HG02678 (cell line): ENCODE results near the gene TMIGD1.
A peak's percentile ranks its signal among the peaks of the same experiment; 100 is the strongest.

Source experiments
- ATAC-seq: cut with Tn5 transposase; IDR thresholded peaks from one replicate; pipeline ENCODE4 v1.9.1; 2021; ENCODE audit warnings: mild to moderate bottlenecking, moderate library complexity; ENCODE audit not compliant: unreplicated experiment

TMIGD1 gene

GRCh38 chr17:30332057-30332542, 1.8 kb downstream of the TMIGD1 start:
- peak; percentile 63 for ATAC-seq

- ATAC-seq: no peak
These were observed 7.0 kb downstream of the TMIGD1 start for GRCh38 chr17:30326809-30327208.

GRCh38 chr17:30324723-30325122, 9.1 kb downstream of the TMIGD1 start:
- no peak for ATAC-seq

- ATAC-seq: no peak
These were observed 9.9 kb downstream of the TMIGD1 start for GRCh38 chr17:30323895-30324319.

GRCh38 chr17:30323262-30323894, 10.5 kb downstream of the TMIGD1 start:
- no peak for ATAC-seq

- no peak for ATAC-seq
These were observed 12.5 kb downstream of the TMIGD1 start for GRCh38 chr17:30321314-30321713.

GRCh38 chr17:30318155-30318554, 15.7 kb downstream of the TMIGD1 start:
- ATAC-seq: no peak

GRCh38 chr17:30316736-30317135, 17.1 kb downstream of the TMIGD1 start:
- ATAC-seq: no peak

GRCh38 chr17:30315106-30315505, 18.8 kb downstream of the TMIGD1 start:
- no peak for ATAC-seq

GRCh38 chr17:30314474-30314873, 19.4 kb downstream of the TMIGD1 start:
- ATAC-seq: no peak

- no peak for ATAC-seq
These were observed 21.6 kb downstream of the TMIGD1 start for GRCh38 chr17:30312226-30312625.

- no peak for ATAC-seq
These were observed 23.3 kb downstream of the TMIGD1 start for GRCh38 chr17:30310562-30310961.

- no peak for ATAC-seq
These were observed 24.3 kb downstream of the TMIGD1 start for GRCh38 chr17:30309591-30309990.

- no peak for ATAC-seq
These were observed 25.5 kb downstream of the TMIGD1 start for GRCh38 chr17:30308406-30308805.

- no peak for ATAC-seq
These were observed 29.1 kb downstream of the TMIGD1 start for GRCh38 chr17:30304778-30305177.

GRCh38 chr17:30302241-30302640, 31.6 kb downstream of the TMIGD1 start:
- ATAC-seq: no peak

- ATAC-seq: no peak
These were observed 33.0 kb downstream of the TMIGD1 start for GRCh38 chr17:30300818-30301217.

GRCh38 chr17:30299000-30299399, 34.9 kb downstream of the TMIGD1 start:
- no peak for ATAC-seq

GRCh38 chr17:30297715-30298114, 36.1 kb downstream of the TMIGD1 start:
- ATAC-seq: no peak

GRCh38 chr17:30296499-30297080, 37.3 kb downstream of the TMIGD1 start:
- ATAC-seq: no peak

GRCh38 chr17:30292286-30292858, 41.5 kb downstream of the TMIGD1 start:
- ATAC-seq: no peak

- ATAC-seq: peak; percentile 75
These were observed 42.1 kb downstream of the TMIGD1 start, which contains the start of gene BLMH for GRCh38 chr17:30291543-30292285. Gene BLMH, minus strand, starts transcription at chr17:30291944. Its CDS starts 125 bp downstream, at chr17:30291819.
